ENCODE results near the gene ECE1.
"Not testable (repeated sequence)": the region's sequence is repeated elsewhere in the genome, so short reads cannot be mapped to it uniquely, and the experiment has no call there.

ECE1 gene

DNA sequence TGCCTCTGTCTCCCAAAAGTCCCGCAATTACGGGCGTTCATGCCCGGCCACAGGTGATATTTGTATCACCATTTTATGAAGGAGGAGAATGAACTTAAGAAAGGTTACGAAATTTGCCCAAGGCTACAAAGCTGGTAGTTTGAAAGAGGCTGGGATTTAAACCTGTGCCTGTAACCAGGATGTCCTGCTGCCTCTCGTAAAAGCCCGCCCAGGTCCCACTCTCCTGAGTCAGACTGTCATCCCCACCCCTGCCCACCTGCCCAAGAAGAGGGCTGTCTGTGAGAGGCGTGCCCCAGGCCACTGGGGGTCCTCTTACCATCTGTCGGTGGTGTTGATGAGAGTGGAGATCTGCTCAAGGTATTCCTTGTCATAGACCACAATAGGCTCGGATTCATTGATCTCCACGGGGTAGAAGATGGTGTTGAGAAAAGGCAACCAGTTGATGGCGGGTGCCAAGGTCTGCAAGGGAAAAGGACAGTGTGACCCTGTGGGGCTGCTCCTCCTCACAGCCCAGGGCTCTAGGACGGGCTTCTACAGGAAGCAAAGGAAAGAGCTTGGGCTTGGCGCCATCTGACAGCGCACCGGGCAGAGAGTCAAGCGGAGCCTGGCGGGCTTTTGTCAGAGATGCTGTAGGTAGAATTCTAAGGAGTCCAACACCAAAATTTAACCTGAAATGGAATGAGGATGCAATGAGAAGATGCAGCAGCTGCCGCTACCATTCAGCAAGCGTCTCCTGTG is 43.2 kb downstream of the ECE1 start:
- DNase-seq, result no peak

DNA sequence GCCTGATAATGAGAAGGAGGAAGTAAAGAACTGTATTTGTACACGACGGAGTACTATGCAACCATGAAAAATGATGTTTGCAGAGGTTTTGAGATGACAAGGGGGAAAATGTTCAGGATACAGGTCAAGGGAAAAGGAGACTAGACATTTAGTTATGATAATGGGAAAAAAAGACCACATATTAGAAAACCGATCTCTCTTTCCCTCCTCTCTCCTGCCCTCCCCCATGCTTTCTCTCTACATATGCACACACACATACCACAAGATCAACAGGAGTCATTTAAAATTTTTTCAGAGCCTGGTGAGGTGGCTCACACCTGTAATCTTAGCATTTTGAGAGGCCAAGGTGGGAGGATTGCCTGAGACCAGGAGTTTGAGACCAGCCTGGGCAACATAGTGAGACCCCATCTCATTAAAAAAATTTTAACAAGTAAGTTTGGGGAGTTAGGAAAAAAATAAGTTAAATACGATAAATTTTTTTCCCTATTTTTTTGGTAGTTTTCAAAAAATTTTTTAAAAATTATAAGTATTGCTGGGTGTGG is 44.5 kb downstream of the ECE1 start:
- DNase-seq, result no peak

DNA sequence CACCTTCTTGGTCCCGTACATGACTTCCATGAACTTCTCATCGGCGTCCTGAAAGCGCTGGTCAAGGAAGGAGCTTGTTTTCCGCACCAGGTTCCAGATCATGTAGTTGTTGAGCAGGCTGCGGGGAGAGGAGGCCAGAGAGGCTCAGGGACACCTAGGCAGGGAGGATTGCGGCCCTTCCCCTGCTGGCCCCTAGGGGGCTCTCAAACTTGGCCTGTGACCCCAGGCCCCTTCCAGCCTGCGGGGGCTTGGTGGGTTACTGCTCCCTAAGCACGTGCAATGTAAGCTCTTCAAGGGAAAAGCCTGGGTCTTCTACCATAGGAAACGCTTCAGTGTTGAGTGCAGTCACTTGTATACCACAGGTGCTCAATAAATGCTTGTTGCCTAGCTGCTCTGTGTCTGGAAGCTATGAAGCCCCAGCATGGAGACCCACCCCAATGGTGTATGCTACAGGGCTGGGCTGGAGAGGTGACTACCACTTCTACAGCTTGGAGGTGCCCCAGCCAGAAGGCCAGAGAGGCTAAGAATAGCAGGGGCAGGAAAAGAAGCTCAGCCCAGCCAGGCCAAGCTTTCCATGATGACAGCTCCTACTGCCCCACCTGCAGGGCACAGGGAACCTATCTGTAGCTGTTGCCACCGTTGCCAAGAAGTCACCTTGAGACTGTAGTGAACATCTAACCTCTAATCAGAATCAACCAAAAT is 45.1 kb downstream of the ECE1 start:
- DNase-seq, result no peak

DNA sequence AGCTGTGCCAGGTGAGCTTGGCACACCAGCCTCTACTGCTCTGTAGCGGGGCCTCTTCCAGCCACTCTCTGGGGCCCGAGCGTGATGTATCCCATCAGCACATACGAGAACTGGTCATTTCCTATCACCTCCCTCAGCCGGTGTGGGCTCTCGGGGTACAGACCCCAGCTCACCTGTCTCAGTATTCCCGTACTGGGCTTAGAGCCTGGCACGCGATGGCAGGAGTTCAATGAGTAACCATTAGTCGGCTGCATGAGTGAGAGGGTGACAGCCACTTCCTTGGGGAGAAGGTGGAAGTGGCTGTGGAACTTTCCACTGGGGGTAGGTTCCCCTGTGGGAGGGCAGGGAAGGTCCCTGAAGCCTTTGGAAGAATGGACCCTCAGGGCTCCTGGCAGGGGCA is 46.1 kb downstream of the ECE1 start:
- DNase-seq, result no peak

- no peak for DNase-seq
Observed at GRCh38 chr1:21242846-21243245, 47.4 kb downstream of the ECE1 start.

GRCh38 chr1:21241771-21242581 is 48.3 kb downstream of the ECE1 start:
- no peak for DNase-seq

DNA sequence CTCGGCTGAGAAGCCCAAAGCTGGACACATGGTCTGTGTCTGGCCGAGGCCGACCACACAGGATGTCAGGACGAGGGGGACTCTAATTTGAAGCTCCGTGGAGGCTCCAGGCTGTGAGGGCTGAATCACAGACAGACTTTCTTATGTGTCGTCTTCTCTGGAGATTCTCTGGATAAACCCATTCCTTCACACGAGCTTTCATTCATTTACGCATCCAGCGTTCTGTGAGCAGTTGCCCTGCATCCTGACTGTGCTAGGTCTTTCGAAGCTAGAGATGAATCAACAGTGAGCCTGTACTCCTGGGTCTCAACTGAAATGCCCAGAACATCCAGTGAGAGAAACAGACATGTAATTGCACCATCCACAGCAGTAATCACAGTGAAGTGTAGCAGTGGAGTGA is 49.6 kb downstream of the ECE1 start:
- no peak for DNase-seq

GRCh38 chr1:21239221-21239620 is 51.0 kb downstream of the ECE1 start:
- no peak for DNase-seq

DNA sequence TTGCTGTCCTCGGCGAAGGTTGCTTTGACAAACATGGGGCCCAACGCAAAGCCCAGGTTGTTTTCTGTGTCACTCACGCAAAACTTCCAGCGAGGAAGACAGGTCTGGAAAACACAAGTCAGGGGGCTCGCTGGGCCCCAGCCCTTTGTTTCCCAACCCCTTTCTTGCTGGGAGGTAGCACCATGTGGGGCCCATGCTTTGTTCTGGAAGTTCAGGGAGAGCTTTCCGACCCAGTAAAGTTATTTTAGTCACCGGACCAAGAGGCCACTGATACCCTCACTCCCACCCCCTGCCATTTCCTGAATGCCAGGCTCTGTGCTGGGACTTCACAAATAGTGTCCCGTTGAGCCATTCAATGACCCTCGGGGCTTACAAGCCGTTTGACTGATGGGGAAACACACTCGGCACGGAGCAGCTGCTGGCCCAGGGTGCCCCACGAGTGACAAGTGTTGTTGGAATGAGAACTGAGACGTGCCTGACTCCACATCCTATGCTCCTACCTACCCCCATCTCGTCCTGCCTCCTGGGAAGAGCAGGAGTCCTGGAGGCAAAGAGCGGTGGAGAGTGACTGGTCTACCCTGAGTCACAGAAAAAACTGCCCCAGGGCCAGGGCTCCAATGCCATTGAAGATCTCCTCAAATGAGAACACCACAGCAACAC is 52.0 kb downstream of the ECE1 start:
- DNase-seq, result no peak

DNA sequence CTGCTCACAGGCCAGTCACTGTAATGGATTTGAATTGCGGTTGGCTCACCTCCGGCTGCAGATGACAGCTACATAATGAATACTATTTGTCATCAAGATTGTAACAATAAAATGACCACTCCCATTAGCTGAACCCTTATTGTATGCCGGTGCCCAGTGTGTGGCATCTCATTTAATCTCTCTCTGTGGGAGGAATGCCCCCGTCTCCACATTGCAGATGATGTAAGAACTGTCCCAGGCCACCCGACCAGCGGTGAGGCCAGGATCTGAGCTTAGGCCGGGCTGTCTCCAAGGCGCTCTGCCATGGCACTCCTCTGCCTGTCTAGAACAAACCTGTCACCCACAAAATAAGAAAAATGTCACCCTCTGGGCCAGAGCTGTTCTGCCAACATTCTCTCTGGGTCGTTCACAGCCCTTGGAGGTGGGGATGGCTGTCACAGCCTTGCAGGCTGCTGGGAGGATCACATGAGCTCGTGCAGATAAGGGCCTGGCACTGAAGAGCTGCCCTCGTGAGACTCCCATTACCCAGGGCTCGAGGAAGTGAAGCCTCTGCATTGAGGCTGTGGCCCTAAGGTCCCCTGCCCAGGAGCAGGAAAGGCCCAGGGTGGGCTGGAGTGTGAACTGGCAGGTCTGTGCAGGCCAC is 52.7 kb downstream of the ECE1 start:
- no peak for DNase-seq

GRCh38 chr1:21236178-21236577 is 54.1 kb downstream of the ECE1 start:
- DNase-seq, result no peak

GRCh38 chr1:21234779-21235178 is 55.5 kb downstream of the ECE1 start:
- DNase-seq, result no peak

- DNase-seq, result no peak
Observed at GRCh38 chr1:21233490-21233889, 56.8 kb downstream of the ECE1 start.

DNA sequence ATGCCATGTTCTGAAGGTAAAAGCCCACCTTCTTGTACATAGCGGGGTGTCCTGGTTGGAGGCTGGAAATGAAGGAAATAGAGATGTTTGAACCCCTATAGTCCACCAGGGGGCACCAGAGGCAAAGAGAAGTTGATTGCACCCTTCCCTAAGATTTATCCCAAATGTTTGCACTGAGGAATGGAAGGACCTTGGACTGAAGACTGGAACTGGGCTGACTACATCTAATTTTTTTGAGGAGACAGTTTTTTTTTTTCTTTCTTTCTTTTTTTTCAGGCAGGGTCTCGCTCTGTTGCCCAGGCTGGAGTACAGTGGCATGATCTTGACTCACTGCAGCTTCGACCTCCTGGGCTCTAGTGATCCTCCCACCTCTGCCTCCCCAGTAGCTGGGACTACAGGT is 58.2 kb downstream of the ECE1 start:
- peak; percentile 27 for DNase-seq

DNA sequence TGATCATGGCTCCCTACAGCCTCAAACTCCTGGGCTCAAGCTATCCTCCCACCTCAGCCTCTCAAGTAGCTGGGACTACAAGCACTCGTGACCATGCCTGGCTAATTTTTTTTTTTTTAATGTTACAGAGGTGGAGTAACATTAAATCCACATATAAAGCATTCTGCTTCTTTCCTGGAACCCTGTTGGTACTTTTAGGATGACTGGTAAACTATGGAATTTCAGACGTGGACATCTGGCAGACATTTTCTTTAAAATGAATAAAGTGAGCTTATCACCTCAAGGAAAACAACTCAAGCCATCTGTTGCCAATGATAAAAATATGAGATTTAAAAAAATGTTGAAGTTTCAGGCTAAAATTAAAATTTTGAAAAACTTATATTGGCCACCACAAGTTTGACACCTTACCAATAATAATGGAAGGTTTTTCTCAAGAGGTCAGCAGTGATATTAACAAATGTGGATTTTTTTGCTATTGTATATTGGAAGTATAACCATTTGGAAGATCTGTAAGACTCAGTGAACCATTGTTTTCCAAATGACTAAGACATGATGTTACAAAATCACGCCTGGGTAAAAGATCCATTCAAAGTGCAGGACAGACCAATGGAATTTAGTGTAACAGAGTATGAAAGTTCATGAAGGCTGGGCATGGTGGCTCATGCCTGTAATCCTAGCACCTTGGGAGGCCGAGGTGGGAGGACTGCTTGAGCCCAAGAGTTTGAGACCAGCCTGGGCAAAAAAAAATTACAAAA is 60.8 kb downstream of the ECE1 start:
- no peak for DNase-seq

DNA sequence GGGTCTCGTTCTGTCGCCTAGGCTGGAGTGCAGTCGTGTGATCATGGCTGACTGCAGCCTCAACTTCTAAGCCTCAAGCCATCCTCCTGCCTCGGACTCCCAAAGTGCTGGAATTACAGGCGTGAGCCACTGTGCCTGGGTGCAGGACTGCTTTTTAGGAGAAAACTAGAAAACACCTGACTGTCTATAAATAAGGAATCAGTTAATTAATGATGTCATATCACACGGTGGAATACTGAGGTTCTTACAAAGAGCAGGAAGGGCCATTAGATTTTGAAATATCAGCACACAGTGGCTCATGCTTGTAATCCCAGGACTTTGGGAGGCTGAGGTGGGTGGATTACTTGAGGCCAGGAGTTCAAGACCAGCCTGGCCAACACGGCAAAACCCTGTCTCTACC is 62.0 kb downstream of the ECE1 start:
- DNase-seq, result not testable (repeated sequence)

GRCh38 chr1:21225065-21225464 is 65.2 kb downstream of the ECE1 start:
- DNase-seq, result no peak

GRCh38 chr1:21220815-21221214 is 69.4 kb downstream of the ECE1 start:
- DNase-seq, result no peak

GRCh38 chr1:21219674-21220073 is 70.6 kb downstream of the ECE1 start:
- no peak for DNase-seq

- DNase-seq, result no peak
Observed at GRCh38 chr1:21217812-21218596, 72.3 kb downstream of the ECE1 start.

Measured in NCI-H2171 (cell line).